ENCODE measurements around the gene GP1BB. TPM values are rescaled to one million over a fixed set of nuclear protein-coding genes. Genes with fewer than 3 reads are reported as not detected.

The GP1BB gene
- total and polyA plus RNA-seq, 8 donors = 2.4 to 27.8 (median 8.7) TPM; not detected in 2

GRCh38 chr22:19738664-19739447, 15.5 kb downstream of the GP1BB start:
- DNase-seq = no peak
- no peaks in the 10 kb centered on the region for H3K9me3 ChIP-seq
- TF ChIP-seq CTCF (IDR thresholded peaks at IDR 0.05) (no peak), POLR2A (IDR thresholded peaks at IDR 0.05) (no peak), POLR2AphosphoS5 (IDR thresholded peaks at IDR 0.05) (no peak), EP300 (IDR thresholded peaks at IDR 0.05) (no peak)
- H3K27ac ChIP-seq = no peak overlapping the region
- 56 to 77% (median 57%) methylated on average over 9 to 31 of the region's 31 CpGs for WGBS, 5 donors
- intact Hi-C loops (cut with DNase I; ENCODE audit: low total_unique reads) = no loop called here
- H3K36me3 ChIP-seq = no peaks in the 10 kb centered on the region
- peaks cover 0 to 50% (median 0%) of the 10 kb centered on the region in 3 donors for H3K27me3 ChIP-seq
- H3K4me3 ChIP-seq = no peak overlapping the region
- no peaks in the 10 kb centered on the region for H3K4me1 ChIP-seq

- WGBS, 5 donors = 14 to 55% (median 52%) methylated on average over 4 to 16 of the region's 16 CpGs
- Histone ChIP-seq H3K4me3 (no peak overlapping the region), H3K27ac (no peak overlapping the region), H3K36me3 (no peaks in the 10 kb centered on the region), H3K4me1 (no peaks in the 10 kb centered on the region), H3K27me3 (peaks cover 0 to 49% (median 0%) of the 10 kb centered on the region in 3 donors), H3K9me3 (no peaks in the 10 kb centered on the region)
- intact Hi-C loops (cut with DNase I; ENCODE audit: low total_unique reads) = no loop called here
- TF ChIP-seq CTCF (IDR thresholded peaks at IDR 0.05) (no peak), POLR2AphosphoS5 (IDR thresholded peaks at IDR 0.05) (no peak), POLR2A (IDR thresholded peaks at IDR 0.05) (no peak), EP300 (IDR thresholded peaks at IDR 0.05) (no peak)
- no peak for DNase-seq
Measured at GRCh38 chr22:19739448-19739895, 16.1 kb downstream of the GP1BB start.

GRCh38 chr22:19739911-19740449, 16.6 kb downstream of the GP1BB start:
- peaks cover 0 to 44% (median 0%) of the 10 kb centered on the region in 3 donors for H3K27me3 ChIP-seq
- intact Hi-C loops (cut with DNase I; ENCODE audit: low total_unique reads) = no loop called here

GRCh38 chr22:19740586-19740985, 17.2 kb downstream of the GP1BB start:
- Histone ChIP-seq H3K4me1 (no peaks in the 10 kb centered on the region), H3K4me3 (no peak overlapping the region), H3K9me3 (no peaks in the 10 kb centered on the region), H3K27ac (no peak overlapping the region), H3K27me3 (peaks cover 0 to 39% (median 0%) of the 10 kb centered on the region in 3 donors), H3K36me3 (no peaks in the 10 kb centered on the region)
- TF ChIP-seq EP300 (IDR thresholded peaks at IDR 0.05) (no peak), POLR2AphosphoS5 (IDR thresholded peaks at IDR 0.05) (no peak), CTCF (IDR thresholded peaks at IDR 0.05) (no peak), POLR2A (IDR thresholded peaks at IDR 0.05) (no peak)
- DNase-seq = no peak
- intact Hi-C loops (cut with DNase I; ENCODE audit: low total_unique reads) = no loop called here
- WGBS, 5 donors = 80 to 89% (median 85%) methylated on average over 10 to 15 of the region's 15 CpGs

More at GRCh38 chr22:19739911-19740449, 16.6 kb downstream of the GP1BB start:
- WGBS, 5 donors = 75 to 100% (median 89%) methylated on average over 3 to 7 of the region's 7 CpGs
- H3K9me3 ChIP-seq = no peaks in the 10 kb centered on the region
- no peak overlapping the region for H3K4me3 ChIP-seq
- DNase-seq = no peak
- no peak overlapping the region for H3K27ac ChIP-seq
- H3K36me3 ChIP-seq = no peaks in the 10 kb centered on the region
- H3K4me1 ChIP-seq = no peaks in the 10 kb centered on the region
- TF ChIP-seq CTCF (IDR thresholded peaks at IDR 0.05) (no peak), POLR2A (IDR thresholded peaks at IDR 0.05) (no peak), EP300 (IDR thresholded peaks at IDR 0.05) (no peak), POLR2AphosphoS5 (IDR thresholded peaks at IDR 0.05) (no peak)
